Endothelial cell of umbilical vein (primary cell): Measurements from ENCODE around the gene ZNF621. TPM values are rescaled to one million over a fixed set of nuclear protein-coding genes. Genes with fewer than 3 reads are reported as not detected.

Experiments used
- BruUV-seq: library from RNA; stranded (reverse); fragments of 400-500 nt; replicated peaks from 2 replicates; lab custom pipeline; 2021; lab: Mats Ljungman, UMichigan
- CTCF ChIA-PET: fragments of 300-600, 350-600 bp; sonication (Branson Sonifier 250); formaldehyde crosslinking; loops from one replicate; lab custom pipeline; 2021; ENCODE audit warnings: antibody characterized with exemption, inconsistent platforms; lab: Charles Lee
- POLR2A ChIA-PET: fragments of 300-600, 350-600 bp; sonication (Branson Sonifier 250); formaldehyde crosslinking; loops from one replicate; lab custom pipeline; 2021; ENCODE audit warnings: antibody characterized with exemption, inconsistent platforms; lab: Charles Lee
- DNase-seq: peaks from one replicate; pipeline ENCODE4 v3.0.0-alpha.2; 2011; ENCODE audit warnings: low read depth, low spot score
- FAIRE-seq: peaks from 2 replicates; lab custom pipeline; 2011; peaks lifted over from hg19 to GRCh38; lab: Jason Lieb, UNC
- H2AFZ ChIP-seq: 2 replicates; pipeline ENCODE4 v1.6.0; 2012; ENCODE audit warnings: low read depth, low read length, control low read depth, inconsistent platforms
- H3K27ac ChIP-seq: 2 replicates; pipeline ENCODE4 v1.5.1; 2011; ENCODE audit warnings: low read depth, mild to moderate bottlenecking, control low read depth, low read length, moderate library complexity; ENCODE audit not compliant: insufficient read depth
- H3K27me3 ChIP-seq, 2 experiments: 2 replicates each; pipeline versions ENCODE4 v1.6.0 to v1.6.1; 2011; ENCODE audit warnings: low read length in 2 of 2, mixed read lengths in 1 of 2; ENCODE audit not compliant: control insufficient read depth in 2 of 2, insufficient read depth in 2 of 2
- H3K36me3 ChIP-seq, 2 experiments: 2 replicates in 1 of 2; 3 replicates in 1 of 2; pipeline ENCODE4 v1.5.1; 2011; ENCODE audit warnings: low read length in 2 of 2, mild to moderate bottlenecking in 1 of 2, moderate library complexity in 1 of 2; ENCODE audit not compliant: control insufficient read depth in 2 of 2, insufficient read depth in 2 of 2; ENCODE audit errors: extremely low read depth in 1 of 2
- H3K4me1 ChIP-seq: 3 replicates; pipeline ENCODE4 v1.5.1; 2011; ENCODE audit warnings: mild to moderate bottlenecking, low read length; ENCODE audit not compliant: control insufficient read depth, insufficient read depth; ENCODE audit errors: extremely low read depth
- H3K4me2 ChIP-seq: 2 replicates; pipeline ENCODE4 v1.6.1; 2011; ENCODE audit warnings: low read length, control low read depth, mixed read lengths; ENCODE audit not compliant: insufficient read depth
- H3K4me3 ChIP-seq, 3 experiments: fragments of 200-600 bp in 1 of 3; sonication (generic), shearing (Covaris generic) in 1 of 3; replicated peaks in 1 of 3; 2 replicates each; pipeline ENCODE4 v1.5.1; 2011 to 2016; ENCODE audit warnings: control low read depth in 3 of 3, low read length in 3 of 3, mild to moderate bottlenecking in 2 of 3, inconsistent platforms in 1 of 3, low read depth in 1 of 3, moderate library complexity in 1 of 3; ENCODE audit not compliant: insufficient read depth in 1 of 3
- H3K79me2 ChIP-seq: 2 replicates; pipeline ENCODE4 v1.6.0; 2012; ENCODE audit warnings: low read length, inconsistent platforms; ENCODE audit not compliant: control insufficient read depth, insufficient read depth
- H3K9ac ChIP-seq: replicated peaks from 2 replicates; pipeline ENCODE3; 2011; ENCODE audit warnings: low read length, control low read depth; ENCODE audit not compliant: insufficient read depth; ENCODE audit errors: extremely low read depth
- H3K9me1 ChIP-seq: replicated peaks from 3 replicates; pipeline ENCODE4 v1.6.0; 2011; ENCODE audit warnings: mild to moderate bottlenecking, low read length; ENCODE audit not compliant: control insufficient read depth, insufficient read depth; ENCODE audit errors: extremely low read depth
- H3K9me3 ChIP-seq: replicated peaks from 2 replicates; pipeline ENCODE4 v1.5.1; 2012; ENCODE audit warnings: low read length, inconsistent platforms; ENCODE audit not compliant: control insufficient read depth, insufficient read depth
- H4K20me1 ChIP-seq: replicated peaks from 2 replicates; pipeline ENCODE3; 2011; ENCODE audit warnings: mild to moderate bottlenecking, low read length; ENCODE audit not compliant: control insufficient read depth, insufficient read depth; ENCODE audit errors: extremely low read depth
- CTCF ChIP-seq, 2 donors: IDR thresholded peaks; 1 replicate in 1 of 2; 2 replicates in 1 of 2; pipeline ENCODE4 v1.5.1; 2011; ENCODE audit warnings: low read length in 2 of 2, mild to moderate bottlenecking in 2 of 2, moderate library complexity in 2 of 2, control low read depth in 1 of 2, inconsistent platforms in 1 of 2, low read depth in 1 of 2; ENCODE audit not compliant: insufficient read depth in 1 of 2; ENCODE audit errors: extremely low read depth in 1 of 2
- EZH2 ChIP-seq: IDR thresholded peaks from 2 replicates; pipeline ENCODE4 v1.6.1; 2012; ENCODE audit warnings: borderline replicate concordance, low read depth, mild to moderate bottlenecking, moderate library complexity, low read length, inconsistent platforms; ENCODE audit not compliant: severe bottlenecking
- FOS ChIP-seq: IDR thresholded peaks from 2 replicates; pipeline ENCODE4 v1.6.1; 2011; ENCODE audit warnings: mild to moderate bottlenecking, low read length, moderate library complexity, borderline replicate concordance; ENCODE audit not compliant: insufficient read depth
- GATA2 ChIP-seq: IDR thresholded peaks from 2 replicates; pipeline ENCODE4 v1.7.0; 2011; ENCODE audit warnings: low read depth, mild to moderate bottlenecking, moderate library complexity, mixed read lengths, low read length; ENCODE audit not compliant: insufficient read length, insufficient read depth
- JUN ChIP-seq: IDR thresholded peaks from 2 replicates; pipeline ENCODE4 v1.6.1; 2011; ENCODE audit warnings: borderline replicate concordance, low read depth; ENCODE audit not compliant: insufficient read length, insufficient read depth
- MAX ChIP-seq: IDR thresholded peaks from 2 replicates; pipeline ENCODE4 v1.6.1; 2011; ENCODE audit not compliant: insufficient read depth, insufficient read length
- MYC ChIP-seq: IDR thresholded peaks from one replicate; pipeline ENCODE4 v1.6.1; 2011; ENCODE audit warnings: mild to moderate bottlenecking, low read depth, low read length
- POLR2A ChIP-seq: IDR thresholded peaks from 2 replicates; pipeline ENCODE4 v1.6.1; 2012; ENCODE audit warnings: low read depth, mild to moderate bottlenecking, control low read depth, low read length
- POLR2AphosphoS5 ChIP-seq: IDR thresholded peaks from 2 replicates; pipeline ENCODE4 v1.6.1; 2012; ENCODE audit warnings: low read depth, mild to moderate bottlenecking, control low read depth, low read length, moderate library complexity; ENCODE audit not compliant: insufficient read depth
- dilution Hi-C: fragments of 300-500 bp; cut with MboI; formaldehyde crosslinking; loops from one replicate; pipeline ENCODE4 v1.15.0; 2019; ENCODE audit warnings: low sequenced_read_pairs; ENCODE audit not compliant: extremely low pct_ligation_motif_present
- intact Hi-C: fragments of 100-400 bp; cut with micrococcal nuclease; formaldehyde crosslinking; loops from one replicate; pipeline ENCODE4 v1.10.0; 2022
- polyA plus RNA-seq, 4 experiments: library from polyadenylated mRNA; depleted of rRNA in 3 of 4; stranded (reverse) in 3 of 4; unstranded in 1 of 4; fragments of >200 nt; gene quantifications; 2 replicates each; pipeline versions ENCODE4 v1.2.1 to v1.2.3, GENCODE V29; 2011 to 2012; ENCODE audit warnings: missing spikeins in 1 of 4
- total RNA-seq: library from RNA; stranded (reverse); gene quantifications from 2 replicates; pipeline ENCODE4 v1.2.3, GENCODE V29; 2021

ZNF621 gene
- total and polyA plus RNA-seq, 2 donors (not counting 3 experiments of a cell fraction or from before 2014, with no cell fraction given): 8.5 to 22.5 TPM

GRCh38 chr3:40585381-40586016 lies 60.7 kb downstream of the ZNF621 start:
- no TSS peak for BruUV-seq
- intact Hi-C loops: loop anchor here (2.0 kb wide), 1 partner anchor 385 kb away; no protein-coding TSS in a partner anchor
- Histone ChIP-seq H3K4me2 (no peak overlapping the region), H3K9me3 (no peaks in the 10 kb centered on the region), H3K4me1 (no peaks in the 10 kb centered on the region), H3K27me3 (no peaks in the 10 kb centered on the region), H3K4me3 (no peak overlapping the region), H3K79me2 (no peaks in the 10 kb centered on the region), H3K27ac (no peak overlapping the region), H3K9me1 (no peaks in the 10 kb centered on the region), H4K20me1 (no peaks in the 10 kb centered on the region), H2AFZ (no peak overlapping the region), H3K36me3 (no peaks in the 10 kb centered on the region), H3K9ac (no peak overlapping the region)
- FAIRE-seq (no peak), DNase-seq (no peak)
- CTCF ChIA-PET: interaction anchor here (0.9 to 6.5 kb wide), 8 partner anchors 14 to 1296 kb away, joined by 3 to 91 read pairs (median 5); no protein-coding TSS in a partner anchor
- TF ChIP-seq MYC (no peak), MAX (no peak), EZH2 (no peak), POLR2AphosphoS5 (no peak), JUN (no peak), CTCF (IDR thresholded peaks at IDR 0.05; ENCODE audit: extremely low read depth in 1 of 2, insufficient read depth in 1 of 2, low read depth in 1 of 2, low read length in 2 of 2) (no peak), GATA2 (no peak), FOS (no peak), POLR2A (no peak)
- POLR2A ChIA-PET: no interaction called here
- dilution Hi-C loops: no loop called here
